Upper lobe of left lung (tissue), 6 donors: ENCODE results near the gene AGBL1. TPM values are rescaled to one million over a fixed set of nuclear protein-coding genes. Genes with fewer than 3 reads are reported as not detected.

Experiments used
- ATAC-seq, 2 donors: fragments of 200-7000 bp; cut with Tn5 transposase; one replicate each; pipeline ENCODE4 v1.9.1; 2022; ENCODE audit warnings: mild to moderate bottlenecking in 2 of 2, moderate library complexity in 2 of 2; ENCODE audit not compliant: low FRiP score in 2 of 2
- DNase-seq, 2 donors: peaks; one replicate each; pipeline ENCODE4 v3.0.0-alpha.2; 2019 to 2020
- H3K27ac ChIP-seq, 4 donors: fragments of 200-600 bp; sonication (generic); one replicate each; pipeline ENCODE4 v1.5.1; 2016 to 2019
- H3K27me3 ChIP-seq, 4 donors: fragments of 200-600 bp; sonication (generic); one replicate each; pipeline ENCODE4 v1.5.1; 2017 to 2019
- H3K36me3 ChIP-seq, 4 donors: fragments of 200-600 bp; sonication (generic); one replicate each; pipeline ENCODE4 v1.5.1; 2016 to 2019
- H3K4me1 ChIP-seq, 4 donors: fragments of 200-600 bp; sonication (generic); one replicate each; pipeline ENCODE4 v1.5.1; 2018 to 2019
- H3K4me3 ChIP-seq, 4 donors: fragments of 200-600 bp; sonication (generic); one replicate each; pipeline ENCODE4 v1.5.1; 2017 to 2019; ENCODE audit warnings: mild to moderate bottlenecking in 2 of 4, moderate library complexity in 1 of 4
- H3K9me3 ChIP-seq, 4 donors: fragments of 200-600 bp; sonication (generic); one replicate each; pipeline ENCODE4 v1.5.1; 2018 to 2019
- CTCF ChIP-seq, 6 experiments: fragments of 450-650 bp in 4 of 6; fragments of 200-600 bp in 2 of 6; sonication (generic) in 2 of 6; IDR thresholded peaks; one replicate each; pipeline ENCODE4 v1.5.1; 2016 to 2019; ENCODE audit warnings: antibody characterized with exemption in 6 of 6
- EP300 ChIP-seq, 4 donors: sonication (generic); formaldehyde crosslinking; IDR thresholded peaks; one replicate each; pipeline ENCODE4 v1.5.1; 2017; ENCODE audit warnings: antibody characterized with exemption in 4 of 4, control low read depth in 2 of 4
- POLR2A ChIP-seq, 4 donors: fragments of 450-650 bp; IDR thresholded peaks; one replicate each; pipeline ENCODE4 v1.5.1; 2016 to 2017; ENCODE audit warnings: antibody characterized with exemption in 4 of 4, mild to moderate bottlenecking in 2 of 4
- POLR2AphosphoS5 ChIP-seq, 2 donors: sonication (generic); formaldehyde crosslinking; IDR thresholded peaks; one replicate each; pipeline ENCODE4 v1.5.1; 2017; ENCODE audit warnings: antibody characterized with exemption in 2 of 2
- WGBS, 2 donors: methylation state at CpG; one replicate each; pipeline ENCODE4 v1.1.5; 2017 to 2018; 5-methylcytosine and 5-hydroxymethylcytosine counted together
- total RNA-seq, 6 donors: library from RNA; depleted of rRNA in 4 of 6; stranded (reverse); fragments of >200 nt in 4 of 6; gene quantifications; one replicate each; pipeline versions ENCODE4 v1.1.0 to v1.2.1, GENCODE V29; 2016 to 2021
- donor health status: DM: no; HTN: no; CAD: no; lungs with moderate emphysema.
- donor health status: DM: no; HTN: yes; CAD: no; lungs with severe emphysema.

Gene AGBL1
- total RNA-seq, 6 donors from 2014 or later: 3.1 to 23.0 (median 14.5) TPM

GRCh38 chr15:86570738-86571137 is 491.1 kb downstream of the AGBL1 start:
- peak in 1 of 2 donors; percentile 43 for DNase-seq
- TF ChIP-seq POLR2A (IDR thresholded peaks at IDR 0.05) (no peak), POLR2AphosphoS5 (IDR thresholded peaks at IDR 0.05) (no peak), CTCF (IDR thresholded peaks at IDR 0.05) (no peak), EP300 (IDR thresholded peaks at IDR 0.05) (no peak)
- no peaks in the 10 kb centered on the region for H3K27me3 ChIP-seq

GRCh38 chr15:86571873-86572272 is 492.2 kb downstream of the AGBL1 start:
- H3K27me3 ChIP-seq: no peaks in the 10 kb centered on the region
- H3K9me3 ChIP-seq: no peaks in the 10 kb centered on the region
- H3K27ac ChIP-seq: no peak overlapping the region
- H3K36me3 ChIP-seq: no peaks in the 10 kb centered on the region
- ATAC-seq (peak in 1 of 2 donors; percentile 21), DNase-seq (peak in 1 of 2 donors; percentile 53)
- TF ChIP-seq POLR2AphosphoS5 (IDR thresholded peaks at IDR 0.05): no peak
- no peak for TF ChIP-seq POLR2A (IDR thresholded peaks at IDR 0.05)
- TF ChIP-seq EP300 (IDR thresholded peaks at IDR 0.05): no peak
- no peak for TF ChIP-seq CTCF (IDR thresholded peaks at IDR 0.05)
- no peak overlapping the region for H3K4me3 ChIP-seq
- no peaks in the 10 kb centered on the region for H3K4me1 ChIP-seq
- WGBS, 2 donors: 85 to 88% methylated on average over 5 to 10 of the region's 11 CpGs

More at GRCh38 chr15:86570738-86571137, 491.1 kb downstream of the AGBL1 start:
- Histone ChIP-seq H3K27ac (no peak overlapping the region), H3K9me3 (no peaks in the 10 kb centered on the region), H3K4me3 (no peak overlapping the region), H3K4me1 (no peaks in the 10 kb centered on the region), H3K36me3 (no peaks in the 10 kb centered on the region)
- 79 to 90% methylated on average over 3 to 9 of the region's 9 CpGs for WGBS, 2 donors
- ATAC-seq: peak in 1 of 2 donors; percentile 58

- H3K4me3 ChIP-seq: no peak overlapping the region
- WGBS, 2 donors: 85 to 96% methylated on average over 13 to 16 of the region's 21 CpGs
- no peak for TF ChIP-seq POLR2AphosphoS5 (IDR thresholded peaks at IDR 0.05)
- no peak for TF ChIP-seq POLR2A (IDR thresholded peaks at IDR 0.05)
- no peak for TF ChIP-seq EP300 (IDR thresholded peaks at IDR 0.05)
- no peak for TF ChIP-seq CTCF (IDR thresholded peaks at IDR 0.05)
- H3K36me3 ChIP-seq: no peaks in the 10 kb centered on the region
- H3K27ac ChIP-seq: no peak overlapping the region
- H3K4me1 ChIP-seq: no peaks in the 10 kb centered on the region
- no peaks in the 10 kb centered on the region for H3K27me3 ChIP-seq
- ATAC-seq: no peak
- peak in 1 of 2 donors; percentile 65 for DNase-seq
- H3K9me3 ChIP-seq: peaks cover 0 to 5% (median 0%) of the 10 kb centered on the region in 4 donors
Measured at GRCh38 chr15:86572368-86572841, 492.7 kb downstream of the AGBL1 start.

GRCh38 chr15:86573476-86573875 is 493.8 kb downstream of the AGBL1 start:
- Histone ChIP-seq H3K36me3 (no peaks in the 10 kb centered on the region), H3K4me1 (no peaks in the 10 kb centered on the region), H3K27ac (no peak overlapping the region), H3K9me3 (peaks cover 0 to 8% (median 0%) of the 10 kb centered on the region in 4 donors), H3K4me3 (no peak overlapping the region), H3K27me3 (no peaks in the 10 kb centered on the region)
- ATAC-seq: no peak
- no peak for DNase-seq
- 76 to 84% methylated on average over 3 of the region's 3 CpGs for WGBS, 2 donors
- TF ChIP-seq POLR2A (IDR thresholded peaks at IDR 0.05): no peak

GRCh38 chr15:86588413-86588812 is 508.7 kb downstream of the AGBL1 start:
- 48 to 62% methylated on average over 2 of the region's 2 CpGs for WGBS, 2 donors
- no peaks in the 10 kb centered on the region for H3K9me3 ChIP-seq
- no peaks in the 10 kb centered on the region for H3K27me3 ChIP-seq
- no peaks in the 10 kb centered on the region for H3K36me3 ChIP-seq
- no peak for DNase-seq
- no peak overlapping the region for H3K4me3 ChIP-seq
- no peak for TF ChIP-seq POLR2AphosphoS5 (IDR thresholded peaks at IDR 0.05)
- TF ChIP-seq POLR2A (IDR thresholded peaks at IDR 0.05): no peak
- no peak for TF ChIP-seq EP300 (IDR thresholded peaks at IDR 0.05)
- no peak for TF ChIP-seq CTCF (IDR thresholded peaks at IDR 0.05)
- no peak overlapping the region for H3K27ac ChIP-seq
- no peak for ATAC-seq
- no peaks in the 10 kb centered on the region for H3K4me1 ChIP-seq
